MG63 (cell line): ENCODE results near the gene AADACL2. TPM values are rescaled to one million over a fixed set of nuclear protein-coding genes. Genes with fewer than 3 reads are reported as not detected.

Experiments used
- DNase-seq: peaks from one replicate; pipeline ENCODE4 v3.0.0-alpha.2; 2020
- H3K27me3 ChIP-seq: fragments of 250-450 bp; sonication (Bioruptor Pico); 2 replicates; pipeline ENCODE4 v1.5.1; 2020; ENCODE audit warnings: mild to moderate bottlenecking, moderate library complexity
- H3K36me3 ChIP-seq: fragments of 250-450 bp; sonication (Bioruptor Pico); 2 replicates; pipeline ENCODE4 v1.5.1; 2020; ENCODE audit warnings: mild to moderate bottlenecking, moderate library complexity
- H3K4me3 ChIP-seq: fragments of 250-450 bp; sonication (Bioruptor Pico); 2 replicates; pipeline ENCODE4 v1.5.1; 2020; ENCODE audit warnings: mild to moderate bottlenecking, moderate library complexity
- H3K9me3 ChIP-seq: fragments of 250-450 bp; sonication (Bioruptor Pico); 2 replicates; pipeline ENCODE4 v1.5.1; 2020; ENCODE audit warnings: mild to moderate bottlenecking, moderate library complexity
- total RNA-seq: library from RNA; depleted of rRNA; stranded (reverse); fragments of >200 nt; shearing (Covaris generic); gene quantifications from 2 replicates; pipeline ENCODE4 v1.2.3, GENCODE V29; 2014; ENCODE audit warnings: low replicate concordance; rRNA removed

Gene AADACL2
- not detected in 2 replicates for total RNA-seq

GRCh38 chr3:151733613-151734012 lies at the start of gene AADACL2:
TSS of gene AADACL2 (plus strand) at chr3:151733927. CDS start at chr3:151734036, 109 bp downstream.
- no peak for DNase-seq
- H3K9me3 ChIP-seq = no peaks in the 10 kb centered on the region
- no peak within 1 kb of the TSS for H3K4me3 ChIP-seq
- H3K27me3 ChIP-seq = no peaks in the 10 kb centered on the region
- no peaks in the 10 kb centered on the region for H3K36me3 ChIP-seq

GRCh38 chr3:151684094-151684493 lies 49.6 kb upstream of the AADACL2 start:
- H3K27me3 ChIP-seq = no peaks in the 10 kb centered on the region
- no peaks in the 10 kb centered on the region for H3K36me3 ChIP-seq
- H3K4me3 ChIP-seq = no peak overlapping the region
- DNase-seq = no peak
- peaks cover 2% of the 10 kb centered on the region; the same call in 1 of the 2 replicates for H3K9me3 ChIP-seq

GRCh38 chr3:151686257-151686656 lies 47.5 kb upstream of the AADACL2 start:
- Histone ChIP-seq H3K27me3 (no peaks in the 10 kb centered on the region), H3K9me3 (no peaks in the 10 kb centered on the region), H3K4me3 (no peak overlapping the region), H3K36me3 (no peaks in the 10 kb centered on the region)
- DNase-seq = no peak

- Histone ChIP-seq H3K27me3 (no peaks in the 10 kb centered on the region), H3K9me3 (no peaks in the 10 kb centered on the region), H3K36me3 (no peaks in the 10 kb centered on the region), H3K4me3 (no peak overlapping the region)
- no peak for DNase-seq
These were observed 46.7 kb upstream of the AADACL2 start for GRCh38 chr3:151687076-151687475.

- H3K4me3 ChIP-seq = no peak overlapping the region
- DNase-seq = no peak
- H3K9me3 ChIP-seq = no peaks in the 10 kb centered on the region
- no peaks in the 10 kb centered on the region for H3K27me3 ChIP-seq
- no peaks in the 10 kb centered on the region for H3K36me3 ChIP-seq
These were observed 45.2 kb upstream of the AADACL2 start for GRCh38 chr3:151688571-151688970.

- Histone ChIP-seq H3K4me3 (no peak overlapping the region), H3K9me3 (no peaks in the 10 kb centered on the region), H3K36me3 (no peaks in the 10 kb centered on the region), H3K27me3 (no peaks in the 10 kb centered on the region)
- no peak for DNase-seq
These were observed 43.1 kb upstream of the AADACL2 start for GRCh38 chr3:151690645-151691044.

GRCh38 chr3:151697496-151697895 lies 36.2 kb upstream of the AADACL2 start:
- H3K9me3 ChIP-seq = no peaks in the 10 kb centered on the region
- H3K27me3 ChIP-seq = no peaks in the 10 kb centered on the region
- H3K36me3 ChIP-seq = no peaks in the 10 kb centered on the region
- DNase-seq = no peak
- H3K4me3 ChIP-seq = no peak overlapping the region

- no peak for DNase-seq
- H3K9me3 ChIP-seq = 0 out of 2 replicates have a peak, but pooled peaks cover 6% of the 10 kb centered on the region
- no peak overlapping the region for H3K4me3 ChIP-seq
- H3K36me3 ChIP-seq = no peaks in the 10 kb centered on the region
- H3K27me3 ChIP-seq = no peaks in the 10 kb centered on the region
These were observed 26.5 kb upstream of the AADACL2 start for GRCh38 chr3:151707216-151707615.

GRCh38 chr3:151708868-151709267 lies 24.9 kb upstream of the AADACL2 start:
- Histone ChIP-seq H3K36me3 (no peaks in the 10 kb centered on the region), H3K4me3 (no peak overlapping the region), H3K9me3 (0 out of 2 replicates have a peak, but pooled peaks cover 8% of the 10 kb centered on the region), H3K27me3 (no peaks in the 10 kb centered on the region)
- DNase-seq = no peak

GRCh38 chr3:151709847-151710246 lies 23.9 kb upstream of the AADACL2 start:
- no peaks in the 10 kb centered on the region for H3K27me3 ChIP-seq
- no peak for DNase-seq
- H3K9me3 ChIP-seq = 0 out of 2 replicates have a peak, but pooled peaks cover 8% of the 10 kb centered on the region
- no peak overlapping the region for H3K4me3 ChIP-seq
- H3K36me3 ChIP-seq = no peaks in the 10 kb centered on the region

GRCh38 chr3:151721294-151721693 lies 12.4 kb upstream of the AADACL2 start:
- H3K4me3 ChIP-seq = no peak overlapping the region
- no peaks in the 10 kb centered on the region for H3K36me3 ChIP-seq
- DNase-seq = no peak
- H3K9me3 ChIP-seq = peaks cover 8% of the 10 kb centered on the region; the same call in 1 of the 2 replicates
- H3K27me3 ChIP-seq = no peaks in the 10 kb centered on the region

GRCh38 chr3:151722856-151723255 lies 10.9 kb upstream of the AADACL2 start:
- DNase-seq = no peak
- Histone ChIP-seq H3K27me3 (no peaks in the 10 kb centered on the region), H3K9me3 (peaks cover 8% of the 10 kb centered on the region; the same call in 1 of the 2 replicates), H3K36me3 (no peaks in the 10 kb centered on the region), H3K4me3 (no peak overlapping the region)

GRCh38 chr3:151724576-151725562 lies 8.9 kb upstream of the AADACL2 start:
- no peak for DNase-seq
- peaks cover 8% of the 10 kb centered on the region; the same call in 1 of the 2 replicates for H3K9me3 ChIP-seq
- H3K36me3 ChIP-seq = no peaks in the 10 kb centered on the region
- H3K4me3 ChIP-seq = no peak overlapping the region
- H3K27me3 ChIP-seq = no peaks in the 10 kb centered on the region

- Histone ChIP-seq H3K9me3 (peaks cover 8% of the 10 kb centered on the region; the same call in 1 of the 2 replicates), H3K36me3 (no peaks in the 10 kb centered on the region), H3K27me3 (no peaks in the 10 kb centered on the region), H3K4me3 (no peak overlapping the region)
- DNase-seq = no peak
These were observed 7.7 kb upstream of the AADACL2 start for GRCh38 chr3:151726016-151726415.

- no peaks in the 10 kb centered on the region for H3K9me3 ChIP-seq
- no peak overlapping the region for H3K4me3 ChIP-seq
- no peaks in the 10 kb centered on the region for H3K36me3 ChIP-seq
- H3K27me3 ChIP-seq = no peaks in the 10 kb centered on the region
- DNase-seq = no peak
These were observed 866 bp upstream of the AADACL2 start for GRCh38 chr3:151732861-151733260.

GRCh38 chr3:151740581-151740980 lies 6.9 kb downstream of the AADACL2 start:
- Histone ChIP-seq H3K9me3 (no peaks in the 10 kb centered on the region), H3K36me3 (no peaks in the 10 kb centered on the region), H3K27me3 (no peaks in the 10 kb centered on the region), H3K4me3 (no peak overlapping the region)
- no peak for DNase-seq

GRCh38 chr3:151743855-151744254 lies 10.1 kb downstream of the AADACL2 start:
- no peak for DNase-seq

More at GRCh38 chr3:151743855-151744254, 10.1 kb downstream of the AADACL2 start:
- Histone ChIP-seq H3K36me3 (no peaks in the 10 kb centered on the region), H3K27me3 (no peaks in the 10 kb centered on the region), H3K4me3 (no peak overlapping the region), H3K9me3 (0 out of 2 replicates have a peak, but pooled peaks cover under 1% of the 10 kb centered on the region)
